Lower lobe of right lung (tissue), 2 donors: ENCODE data around the gene INF2. TPM values are rescaled to one million over a fixed set of nuclear protein-coding genes. Genes with fewer than 3 reads are reported as not detected.
A peak's percentile ranks its signal among the peaks of the same experiment; 100 is the strongest.
"Not testable (repeated sequence)": the region's sequence is repeated elsewhere in the genome, so short reads cannot be mapped to it uniquely, and the experiment has no call there.

Experiments
- ATAC-seq, 2 donors: fragments of 200-7000 bp; cut with Tn5 transposase; one replicate each; pipeline ENCODE4 v1.9.1; 2020 to 2022; ENCODE audit warnings: mild to moderate bottlenecking in 2 of 2, moderate library complexity in 2 of 2
- DNase-seq: peaks from one replicate; pipeline ENCODE4 v3.0.0-alpha.2; 2020
- H3K27ac ChIP-seq: fragments of 200-600 bp; one replicate; pipeline ENCODE4 v1.8.0; 2022
- H3K27me3 ChIP-seq: fragments of 200-600 bp; one replicate; pipeline ENCODE4 v1.8.0; 2022; ENCODE audit warnings: low read depth
- H3K36me3 ChIP-seq: fragments of 200-600 bp; one replicate; pipeline ENCODE4 v1.8.0; 2022; ENCODE audit warnings: mild to moderate bottlenecking
- H3K4me1 ChIP-seq: fragments of 200-600 bp; one replicate; pipeline ENCODE4 v1.8.0; 2022
- H3K4me3 ChIP-seq: fragments of 200-600 bp; one replicate; pipeline ENCODE4 v1.8.0; 2022; ENCODE audit warnings: mild to moderate bottlenecking
- H3K9me3 ChIP-seq: fragments of 200-600 bp; one replicate; pipeline ENCODE4 v1.8.0; 2022
- CTCF ChIP-seq: fragments of 200-600 bp; IDR thresholded peaks from one replicate; pipeline ENCODE4 v1.8.0; 2022; ENCODE audit warnings: antibody characterized with exemption, mild to moderate bottlenecking
- intact Hi-C: fragments of 100-400 bp; cut with DNase I; formaldehyde crosslinking; loops from one replicate; pipeline ENCODE4 v1.11.0; 2022
- total RNA-seq: library from RNA; stranded (reverse); fragmentation: NEBNext Ultra II Directional; extraction: Animal tissue kit (Norgen Biotek cat#: 25700); gene quantifications from one replicate; pipeline ENCODE4 v1.2.1, GENCODE V29; 2021
- donor health status: DM: no; HTN: yes; CAD: no; lungs with severe emphysema.

The INF2 gene
- total RNA-seq, 1 donor from 2014 or later = 116 TPM

DNA sequence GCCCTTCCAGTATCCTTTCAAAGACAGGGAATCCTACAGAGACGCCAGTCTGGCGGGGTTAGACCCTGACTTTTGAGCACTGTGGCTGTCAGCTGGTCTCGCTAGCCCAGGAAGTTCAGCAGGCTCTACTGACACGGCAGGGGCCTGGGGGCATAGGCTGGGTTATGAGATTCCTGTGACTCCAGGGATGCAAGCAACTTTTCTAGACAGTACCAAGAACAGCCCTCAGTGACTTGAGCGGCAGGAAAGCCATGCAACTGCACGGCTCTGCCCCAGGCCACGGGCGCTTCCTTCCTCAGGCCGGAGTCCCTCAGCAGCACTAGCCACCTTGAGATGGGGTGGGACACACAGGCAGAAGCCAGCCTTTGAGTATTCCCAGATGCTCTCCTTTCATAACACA lies 58.5 kb downstream of the INF2 start:
- Histone ChIP-seq H3K36me3 (no peaks in the 10 kb centered on the region), H3K4me3 (no peak overlapping the region), H3K27ac (no peak overlapping the region), H3K27me3 (no peaks in the 10 kb centered on the region), H3K4me1 (peaks cover 4% of the 10 kb centered on the region), H3K9me3 (no peaks in the 10 kb centered on the region)
- no peak for TF ChIP-seq CTCF
- DNase-seq (no peak), ATAC-seq (no peak)
- intact Hi-C loops = no loop called here

- ATAC-seq = no peak
- Histone ChIP-seq H3K36me3 (no peaks in the 10 kb centered on the region), H3K4me3 (no peak overlapping the region), H3K9me3 (no peaks in the 10 kb centered on the region), H3K27me3 (no peaks in the 10 kb centered on the region), H3K27ac (no peak overlapping the region), H3K4me1 (peaks cover 12% of the 10 kb centered on the region)
- no peak for DNase-seq
- intact Hi-C loops = no loop called here
- no peak for TF ChIP-seq CTCF
Measured at GRCh38 chr14:104749111-104749649, 59.8 kb downstream of the INF2 start.

DNA sequence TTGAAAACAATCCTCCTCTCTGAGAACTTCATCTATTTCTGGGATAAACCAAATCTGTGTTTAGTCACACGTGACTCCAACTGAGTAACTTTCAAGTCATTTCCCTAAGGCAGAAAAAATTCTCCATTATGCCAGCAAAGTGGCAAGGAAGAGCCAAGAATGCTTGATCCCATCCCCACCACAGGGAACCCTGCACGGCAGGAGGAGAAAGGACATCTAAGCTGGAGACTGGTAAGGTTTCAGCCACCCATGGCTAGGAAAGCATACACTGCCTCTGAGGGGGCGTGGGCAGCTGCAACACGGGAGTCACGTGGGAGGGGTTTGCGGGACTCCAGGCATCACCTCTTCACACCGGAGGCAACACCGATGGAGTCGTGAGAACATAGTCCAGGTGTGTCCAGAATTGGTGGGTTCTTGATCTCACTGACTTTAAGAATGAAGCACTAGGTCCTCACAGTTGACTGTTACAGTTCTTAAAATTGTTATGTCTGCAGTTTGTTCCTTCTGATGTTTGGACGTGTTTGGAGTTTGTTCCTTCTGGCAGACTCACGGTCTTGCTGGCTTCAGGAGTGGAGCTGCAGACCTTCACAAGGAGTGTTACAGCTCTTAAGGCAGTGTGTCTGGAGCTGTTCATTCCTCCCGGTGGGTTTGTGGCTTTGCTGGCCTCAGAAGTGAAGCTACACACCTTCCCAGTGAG lies 60.8 kb downstream of the INF2 start:
- Histone ChIP-seq H3K27me3 (no peaks in the 10 kb centered on the region), H3K9me3 (no peaks in the 10 kb centered on the region), H3K27ac (no peak overlapping the region), H3K4me3 (no peak overlapping the region), H3K36me3 (peaks cover 2% of the 10 kb centered on the region), H3K4me1 (peaks cover 22% of the 10 kb centered on the region)
- intact Hi-C loops = no loop called here
- DNase-seq (no peak), ATAC-seq (no peak)
- TF ChIP-seq CTCF = no peak

GRCh38 chr14:104750753-104751057 lies 61.3 kb downstream of the INF2 start:
- H3K4me3 ChIP-seq, H3K36me3 ChIP-seq, H3K27me3 ChIP-seq, intact Hi-C loops, DNase-seq, H3K27ac ChIP-seq, ATAC-seq, H3K9me3 ChIP-seq: not testable (repeated sequence)
- peaks cover 22% of the 10 kb centered on the region for H3K4me1 ChIP-seq

GRCh38 chr14:104751539-104752422 lies 62.4 kb downstream of the INF2 start:
- Histone ChIP-seq H3K9me3 (no peaks in the 10 kb centered on the region), H3K4me1 (peaks cover 22% of the 10 kb centered on the region), H3K36me3 (peaks cover 18% of the 10 kb centered on the region), H3K4me3 (peak overlapping the region; percentile 98), H3K27me3 (no peaks in the 10 kb centered on the region), H3K27ac (peak overlapping the region; percentile 98)
- ATAC-seq = no peak
- intact Hi-C loops = no loop called here
- TF ChIP-seq CTCF = no peak
- no peak for DNase-seq

- H3K27ac ChIP-seq = peak overlapping the region; percentile 98
- no peak for DNase-seq
- peaks cover 22% of the 10 kb centered on the region for H3K4me1 ChIP-seq
- no peaks in the 10 kb centered on the region for H3K9me3 ChIP-seq
- peak overlapping the region; percentile 98 for H3K4me3 ChIP-seq
- no peak for TF ChIP-seq CTCF
- intact Hi-C loops = no loop called here
- no peaks in the 10 kb centered on the region for H3K27me3 ChIP-seq
- ATAC-seq = no peak
- H3K36me3 ChIP-seq = peaks cover 24% of the 10 kb centered on the region
Measured at GRCh38 chr14:104752423-104752734, 63.0 kb downstream of the INF2 start.
